ENCODE measurements around the gene ADI1.

Gene ADI1

GRCh38 chr2:3519255-3520205 is at the start of gene ADI1:
Gene ADI1 (minus strand): TSS chr2:3519531. CDS start chr2:3519487, 44 bp downstream.
- H3K27me3 ChIP-seq (ENCODE audit: insufficient read depth, low read depth): no peaks in the 10 kb centered on the region
- H3K36me3 ChIP-seq (ENCODE audit: insufficient read depth): no peaks in the 10 kb centered on the region
- no peaks in the 10 kb centered on the region for H4K20me1 ChIP-seq (ENCODE audit: insufficient read depth)
- no peak for TF ChIP-seq CTCF (conservative IDR thresholded peaks at IDR 0.05; ENCODE audit: low read depth, low read length)
- H3K9ac ChIP-seq: peak within 1 kb of the TSS; percentile 92
- H3K27ac ChIP-seq: peak within 1 kb of the TSS; percentile 91
- peaks cover 16% of the 10 kb centered on the region for H3K4me1 ChIP-seq (ENCODE audit: low read depth, poor library complexity, severe bottlenecking)
- H2AFZ ChIP-seq (ENCODE audit: low read depth): peak within 1 kb of the TSS; percentile 90
- H3K79me2 ChIP-seq (ENCODE audit: insufficient read depth, low read depth): peaks cover 14% of the 10 kb centered on the region; the same call in 1 of the 2 replicates
- peak within 1 kb of the TSS; percentile 77 for H3K4me3 ChIP-seq (IDR thresholded peaks at IDR 0.05; ENCODE audit: insufficient read depth, low read depth, low read length)
- H3K4me2 ChIP-seq: peak within 1 kb of the TSS; percentile 98

- TF ChIP-seq CTCF (conservative IDR thresholded peaks at IDR 0.05; ENCODE audit: low read depth, low read length): no peak
- Histone ChIP-seq H3K27me3 (ENCODE audit: insufficient read depth, low read depth) (no peaks in the 10 kb centered on the region), H4K20me1 (ENCODE audit: insufficient read depth) (no peaks in the 10 kb centered on the region), H2AFZ (ENCODE audit: low read depth) (no peak overlapping the region), H3K4me2 (no peak overlapping the region), H3K9ac (no peak overlapping the region), H3K27ac (no peak overlapping the region), H3K79me2 (ENCODE audit: insufficient read depth, low read depth) (no peaks in the 10 kb centered on the region), H3K4me1 (ENCODE audit: low read depth, poor library complexity, severe bottlenecking) (peaks cover 12% of the 10 kb centered on the region), H3K4me3 (IDR thresholded peaks at IDR 0.05; ENCODE audit: insufficient read depth, low read depth, low read length) (no peak overlapping the region), H3K36me3 (ENCODE audit: insufficient read depth) (no peaks in the 10 kb centered on the region)
Measured at GRCh38 chr2:3566806-3567205, 47.5 kb upstream of the ADI1 start.

GRCh38 chr2:3565117-3565516 is 45.8 kb upstream of the ADI1 start:
- H3K79me2 ChIP-seq (ENCODE audit: insufficient read depth, low read depth): no peaks in the 10 kb centered on the region
- H3K9ac ChIP-seq: no peak overlapping the region
- no peak overlapping the region for H3K4me3 ChIP-seq (IDR thresholded peaks at IDR 0.05; ENCODE audit: insufficient read depth, low read depth, low read length)
- no peak overlapping the region for H3K4me2 ChIP-seq
- peaks cover 12% of the 10 kb centered on the region for H3K4me1 ChIP-seq (ENCODE audit: low read depth, poor library complexity, severe bottlenecking)
- no peaks in the 10 kb centered on the region for H4K20me1 ChIP-seq (ENCODE audit: insufficient read depth)
- no peaks in the 10 kb centered on the region for H3K27me3 ChIP-seq (ENCODE audit: insufficient read depth, low read depth)
- no peak overlapping the region for H2AFZ ChIP-seq (ENCODE audit: low read depth)
- no peak for TF ChIP-seq CTCF (conservative IDR thresholded peaks at IDR 0.05; ENCODE audit: low read depth, low read length)
- H3K27ac ChIP-seq: no peak overlapping the region
- H3K36me3 ChIP-seq (ENCODE audit: insufficient read depth): no peaks in the 10 kb centered on the region

GRCh38 chr2:3563521-3563976 is 44.2 kb upstream of the ADI1 start:
- Histone ChIP-seq H3K4me2 (no peak overlapping the region; the same call in 1 of the 2 replicates), H3K27me3 (ENCODE audit: insufficient read depth, low read depth) (no peaks in the 10 kb centered on the region), H3K4me3 (IDR thresholded peaks at IDR 0.05; ENCODE audit: insufficient read depth, low read depth, low read length) (no peak overlapping the region), H2AFZ (ENCODE audit: low read depth) (no peak overlapping the region), H3K27ac (no peak overlapping the region), H3K4me1 (ENCODE audit: low read depth, poor library complexity, severe bottlenecking) (peaks cover 12% of the 10 kb centered on the region), H3K36me3 (ENCODE audit: insufficient read depth) (no peaks in the 10 kb centered on the region), H4K20me1 (ENCODE audit: insufficient read depth) (no peaks in the 10 kb centered on the region), H3K9ac (no peak overlapping the region), H3K79me2 (ENCODE audit: insufficient read depth, low read depth) (no peaks in the 10 kb centered on the region)
- TF ChIP-seq CTCF (conservative IDR thresholded peaks at IDR 0.05; ENCODE audit: low read depth, low read length): no peak

All from KMS-11 (cell line).